ENCODE measurements around the gene PSMB4.
"Not testable (repeated sequence)": the region's sequence is repeated elsewhere in the genome, so short reads cannot be mapped to it uniquely, and the experiment has no call there.

Gene PSMB4

GRCh38 chr1:151390221-151391078 lies 8.9 kb upstream of the PSMB4 start:
- not testable (repeated sequence) for DNase-seq (ENCODE audit: low read depth)

DNA sequence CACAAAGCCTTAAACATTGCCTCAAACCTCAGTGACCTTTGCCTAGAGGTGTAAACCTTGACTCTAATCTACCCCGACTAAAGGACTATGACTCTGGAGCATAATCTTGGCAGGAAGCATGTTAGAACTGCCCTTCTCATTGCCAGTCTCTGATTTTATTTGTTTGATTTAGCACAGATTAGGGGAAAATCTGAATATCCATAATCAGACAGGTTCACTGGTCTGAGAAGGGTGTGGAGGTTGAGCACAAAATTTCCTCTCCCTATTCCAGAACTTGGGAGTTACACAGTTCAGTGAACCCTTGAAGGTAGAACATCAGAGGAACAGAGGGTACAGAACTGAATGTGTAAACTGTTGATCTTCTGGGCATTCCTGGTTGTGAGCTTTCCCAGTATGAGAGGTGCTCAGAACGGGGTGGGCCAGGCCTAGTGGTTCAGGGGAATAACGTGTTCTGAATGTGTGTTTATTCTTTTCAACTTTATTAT lies 8.3 kb upstream of the PSMB4 start:
- no peak for DNase-seq (ENCODE audit: low read depth)

GRCh38 chr1:151393583-151393982 lies 5.8 kb upstream of the PSMB4 start:
- DNase-seq (ENCODE audit: low read depth): no peak

GRCh38 chr1:151396265-151396664 lies 3.1 kb upstream of the PSMB4 start:
- DNase-seq (ENCODE audit: low read depth): not testable (repeated sequence)

DNA sequence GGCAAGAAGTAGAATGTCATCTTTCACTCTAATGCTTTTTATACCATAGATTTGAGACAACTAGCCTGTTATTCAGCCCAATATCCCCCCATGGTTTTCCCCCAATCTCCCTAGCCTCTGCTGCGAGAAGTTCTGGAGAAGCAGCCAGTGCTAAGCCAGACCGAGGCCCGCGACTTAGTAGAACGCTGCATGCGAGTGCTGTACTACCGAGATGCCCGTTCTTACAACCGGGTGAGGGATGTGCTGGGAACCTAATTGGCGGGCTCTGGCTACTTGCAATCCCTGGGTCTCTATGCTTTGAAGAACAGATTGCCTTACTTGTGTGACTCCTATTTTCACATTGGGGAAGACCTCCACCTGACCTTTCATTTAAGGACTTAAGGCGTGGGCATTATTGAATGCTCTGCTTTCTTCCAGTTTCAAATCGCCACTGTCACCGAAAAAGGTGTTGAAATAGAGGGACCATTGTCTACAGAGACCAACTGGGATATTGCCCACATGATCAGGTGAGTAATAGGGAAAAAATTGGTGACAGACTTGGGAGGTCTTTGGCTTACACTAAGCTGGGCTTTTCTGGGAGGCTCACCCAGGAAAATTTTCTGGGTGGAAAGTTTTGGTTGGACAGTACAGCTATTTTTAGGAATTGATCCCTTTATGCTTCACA lies 1.9 kb downstream of the PSMB4 start:
- DNase-seq (ENCODE audit: low read depth): no peak

DNA sequence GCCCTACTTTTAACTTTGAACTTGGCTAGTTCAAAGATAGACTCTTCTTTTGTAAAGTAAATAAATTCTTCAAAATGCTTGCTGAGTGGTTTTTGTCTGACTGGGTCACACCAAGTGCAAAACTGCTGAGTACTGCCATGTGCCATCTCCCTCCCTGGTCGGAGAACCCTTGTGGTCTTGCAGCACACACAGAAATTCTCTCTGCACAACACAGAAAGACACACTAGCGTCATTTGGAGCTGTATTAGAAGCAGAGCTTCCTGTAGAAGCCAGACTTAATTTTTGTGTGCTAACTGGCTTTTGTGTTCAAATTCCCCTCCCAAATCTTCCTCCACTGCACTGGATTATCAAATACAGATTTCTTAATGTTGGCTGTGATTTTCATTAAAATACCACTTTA lies 2.5 kb downstream of the PSMB4 start:
- DNase-seq (ENCODE audit: low read depth): no peak

DNA sequence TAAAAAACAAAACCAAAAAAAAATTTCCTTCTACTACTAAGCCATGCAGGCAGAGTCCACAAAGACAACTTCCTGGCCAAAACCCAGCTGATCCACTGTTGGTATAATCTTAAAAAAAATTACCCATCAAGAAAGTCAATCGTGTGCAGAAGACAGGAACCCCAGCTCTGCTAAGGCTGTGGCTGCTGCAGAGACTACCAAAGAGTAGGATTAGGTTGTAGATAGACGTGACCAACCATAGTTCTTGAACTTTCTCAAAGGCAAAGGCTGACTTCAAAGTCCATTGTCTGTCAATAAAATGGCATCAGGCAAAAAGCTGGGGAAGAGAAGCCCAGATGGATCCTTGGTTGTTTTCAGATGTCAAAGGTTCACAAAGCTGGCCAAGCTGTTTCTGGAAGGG lies 3.4 kb downstream of the PSMB4 start:
- DNase-seq (ENCODE audit: low read depth): no peak

- no peak for DNase-seq (ENCODE audit: low read depth)
These were observed 4.2 kb downstream of the PSMB4 start for GRCh38 chr1:151403612-151404011.

DNA sequence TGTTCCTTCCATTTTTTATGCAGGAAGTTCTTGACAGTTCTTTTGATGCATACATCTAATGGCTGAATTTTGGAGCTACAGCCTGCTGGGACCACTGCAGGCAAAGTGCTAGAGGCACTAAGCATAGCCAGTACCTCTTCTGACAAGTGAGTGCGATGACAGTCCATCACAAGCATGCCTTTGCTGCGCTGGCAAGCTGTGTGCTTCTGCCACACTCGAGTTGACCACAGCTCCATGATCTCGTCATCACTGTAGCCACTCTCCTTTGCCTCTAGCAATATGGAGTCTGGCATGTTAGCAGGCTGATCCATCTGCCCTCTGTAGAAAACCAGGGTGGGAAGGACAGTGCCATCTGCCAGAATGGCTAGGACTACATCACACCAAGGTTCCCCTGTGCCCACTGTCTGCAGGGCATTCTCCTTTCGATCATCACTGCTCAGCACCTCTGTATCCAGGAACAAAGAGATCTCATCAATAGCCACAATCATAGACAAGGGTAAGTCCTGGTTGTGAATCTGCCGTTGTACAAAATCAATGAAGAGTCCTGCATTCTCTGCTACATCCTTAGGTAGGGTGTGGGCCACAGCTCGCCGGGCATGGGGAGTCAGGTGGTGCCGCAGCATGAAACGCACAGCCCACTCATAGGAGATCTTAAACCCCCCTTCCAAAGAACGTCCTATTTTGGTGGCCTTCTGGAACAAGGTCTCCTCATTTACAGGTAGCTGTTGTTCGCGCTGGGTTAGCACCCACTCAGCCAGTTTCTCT lies 6.0 kb downstream of the PSMB4 start:
- no peak for DNase-seq (ENCODE audit: low read depth)

DNA sequence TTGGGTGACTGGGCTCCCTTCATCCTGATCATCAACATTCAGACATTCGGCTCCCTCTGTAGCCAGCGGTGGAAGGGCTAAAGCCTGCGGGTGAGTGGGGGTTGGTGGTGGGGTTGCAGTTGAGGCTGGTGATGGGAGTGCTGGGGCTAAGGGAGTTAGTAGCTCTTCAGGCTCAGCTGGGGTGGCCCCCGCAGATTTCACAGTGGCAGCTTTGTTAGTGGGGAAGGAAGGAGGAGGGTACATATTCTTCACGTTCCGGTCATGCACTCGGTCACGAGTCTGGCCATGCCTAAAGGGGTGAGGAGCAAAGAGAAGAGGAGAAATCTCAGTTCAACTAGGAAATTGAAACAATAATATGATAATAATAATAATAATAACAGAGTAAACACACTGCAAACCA lies 6.8 kb downstream of the PSMB4 start:
- no peak for DNase-seq (ENCODE audit: low read depth)

GRCh38 chr1:151407304-151407703 lies 7.9 kb downstream of the PSMB4 start:
- DNase-seq (ENCODE audit: low read depth): no peak

GRCh38 chr1:151408891-151409290 lies 9.5 kb downstream of the PSMB4 start:
- DNase-seq (ENCODE audit: low read depth): no peak

GRCh38 chr1:151411884-151412283 lies 12.5 kb downstream of the PSMB4 start:
- DNase-seq (ENCODE audit: low read depth): no peak

GRCh38 chr1:151416231-151416630 lies 16.9 kb downstream of the PSMB4 start:
- DNase-seq (ENCODE audit: low read depth): no peak

GRCh38 chr1:151418081-151418480 lies 18.7 kb downstream of the PSMB4 start:
- no peak for DNase-seq (ENCODE audit: low read depth)

DNA sequence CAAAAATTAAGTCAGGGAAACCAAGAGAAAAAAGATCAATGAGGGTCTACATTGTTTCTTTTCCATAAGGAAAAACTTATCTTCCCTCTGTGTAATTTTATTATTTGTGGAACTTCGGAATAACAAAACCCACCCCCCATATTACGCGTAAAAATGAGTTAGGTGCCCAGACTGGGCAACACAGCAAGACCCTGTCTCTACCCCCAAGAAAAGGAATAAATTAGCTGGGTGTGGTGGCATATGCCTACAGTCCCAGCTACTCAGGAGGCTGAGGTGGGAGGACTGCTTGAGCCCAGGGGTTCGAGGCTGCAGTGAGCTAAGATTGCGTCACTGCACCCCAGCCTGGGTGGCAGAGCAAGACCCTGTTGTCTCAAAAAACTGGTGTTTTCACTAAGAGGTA lies 20.4 kb downstream of the PSMB4 start:
- no peak for DNase-seq (ENCODE audit: low read depth)

- no peak for DNase-seq (ENCODE audit: low read depth)
These were observed 25.7 kb downstream of the PSMB4 start for GRCh38 chr1:151425103-151425502.

DNA sequence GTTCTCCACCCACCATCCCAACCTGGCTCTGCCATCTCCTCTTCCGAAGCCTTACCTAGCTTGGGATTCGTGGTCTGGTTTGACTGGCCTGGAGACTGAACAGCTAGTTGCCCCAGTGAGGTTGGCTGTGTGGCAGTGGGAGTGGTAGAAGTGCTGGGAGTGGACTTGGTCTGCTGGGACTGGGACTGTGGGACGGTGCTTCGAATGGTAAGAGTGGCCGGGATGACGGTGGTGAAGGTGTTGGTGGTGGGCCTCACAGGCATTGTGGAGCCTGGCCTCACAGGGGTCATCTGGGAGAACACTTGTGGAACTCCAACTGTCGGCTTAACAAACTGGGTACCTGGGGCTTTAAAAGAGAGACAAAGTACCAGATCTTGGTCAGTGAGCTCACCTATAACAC lies 28.7 kb downstream of the PSMB4 start:
- no peak for DNase-seq (ENCODE audit: low read depth)

DNA sequence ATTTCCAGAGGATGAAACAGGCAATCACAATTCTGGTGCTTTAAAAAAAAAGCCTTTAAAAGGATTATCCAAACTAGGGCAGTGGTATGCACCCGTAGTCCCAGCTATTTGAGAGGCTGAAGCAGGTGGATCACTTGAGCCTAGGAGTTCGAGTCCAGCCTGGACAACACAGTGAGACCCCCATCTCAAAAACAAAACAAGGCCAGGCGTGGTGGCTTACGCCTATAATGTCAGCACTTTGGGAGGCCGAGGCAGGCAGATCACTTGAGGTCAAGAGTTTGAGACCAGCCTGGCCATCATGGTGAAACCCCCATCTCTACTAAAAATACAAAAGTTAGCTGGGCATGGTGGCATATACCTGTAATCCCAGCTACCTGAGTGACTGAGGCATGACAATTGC lies 34.5 kb downstream of the PSMB4 start:
- DNase-seq (ENCODE audit: low read depth): not testable (repeated sequence)

DNA sequence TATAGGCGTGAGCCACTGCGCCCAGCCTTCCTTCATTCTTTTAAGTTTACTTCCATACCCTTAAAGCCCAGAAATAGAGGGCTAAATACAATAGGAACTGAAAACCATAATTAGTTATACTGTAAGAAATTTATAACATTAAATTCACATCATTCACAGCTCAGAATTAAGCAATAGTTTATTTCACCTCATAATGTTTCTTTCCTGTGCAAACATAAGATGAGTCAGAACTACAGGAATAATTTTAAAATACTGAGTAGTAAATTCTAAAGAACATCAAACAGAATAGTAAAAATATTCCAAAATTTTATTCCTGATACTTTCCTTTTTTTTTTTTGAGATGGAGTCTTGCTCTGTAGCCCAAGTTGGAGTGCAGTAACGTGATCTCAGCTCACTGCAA lies 35.8 kb downstream of the PSMB4 start:
- DNase-seq (ENCODE audit: low read depth): no peak

GRCh38 chr1:151436985-151437384 lies 37.6 kb downstream of the PSMB4 start:
- DNase-seq (ENCODE audit: low read depth): no peak

DNA sequence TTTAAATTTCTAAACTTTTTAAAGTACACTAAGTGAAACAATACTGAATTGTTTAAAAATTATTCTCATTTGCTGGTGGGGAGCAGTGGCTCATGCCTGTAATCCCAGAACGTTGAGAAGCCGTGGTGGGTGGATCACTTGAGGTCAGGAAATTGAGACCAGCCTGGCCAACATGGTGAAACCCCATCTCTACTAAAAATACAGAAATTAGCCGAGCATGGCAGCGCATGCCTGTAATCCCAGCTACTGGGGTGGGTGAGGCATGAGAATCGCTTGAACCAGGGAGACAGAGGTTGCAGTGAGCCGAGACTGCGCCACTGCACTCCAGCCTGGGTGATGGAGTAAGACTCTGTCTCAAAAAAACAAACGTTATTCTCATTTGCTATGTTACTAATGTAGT lies 38.0 kb downstream of the PSMB4 start:
- DNase-seq (ENCODE audit: low read depth): not testable (repeated sequence)
